ENCODE measurements around the gene ENOSF1. TPM values are rescaled to one million over a fixed set of nuclear protein-coding genes. Genes with fewer than 3 reads are reported as not detected.

The ENOSF1 gene
- total RNA-seq, 1 experiment from 2014 or later = 88.5 TPM

DNA sequence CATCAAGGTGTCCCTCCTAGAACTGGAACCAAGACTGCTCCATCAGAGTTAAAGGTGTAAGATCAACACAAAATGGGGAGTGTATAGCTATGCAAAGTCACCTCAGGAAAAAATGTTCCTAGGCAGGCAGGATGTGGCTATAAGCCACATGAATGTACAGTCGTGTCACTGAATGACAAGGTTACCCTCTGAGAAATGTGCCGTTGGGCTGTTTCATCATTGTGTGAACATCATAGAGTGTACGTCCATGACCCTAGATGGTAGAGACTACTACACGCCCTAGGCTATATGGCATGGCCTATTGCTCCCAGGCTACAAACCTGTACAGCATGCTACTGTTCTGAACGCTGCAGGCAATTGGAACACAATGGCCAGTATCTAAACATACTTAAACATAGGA, 30.4 kb downstream of the ENOSF1 start:
- no peaks in the 10 kb centered on the region for H3K4me1 Mint-ChIP-seq (ENCODE audit: low read depth, unreplicated experiment)
- H3K4me3 Mint-ChIP-seq (ENCODE audit: low read depth, unreplicated experiment) = no peak overlapping the region
- no peak for DNase-seq
- intact Hi-C loops (cut with micrococcal nuclease; ENCODE audit: unreplicated experiment) = no loop called here
- peaks cover 64% of the 10 kb centered on the region for H3K36me3 Mint-ChIP-seq (ENCODE audit: insufficient read depth, unreplicated experiment)
- TF ChIP-seq, protein P1, sequence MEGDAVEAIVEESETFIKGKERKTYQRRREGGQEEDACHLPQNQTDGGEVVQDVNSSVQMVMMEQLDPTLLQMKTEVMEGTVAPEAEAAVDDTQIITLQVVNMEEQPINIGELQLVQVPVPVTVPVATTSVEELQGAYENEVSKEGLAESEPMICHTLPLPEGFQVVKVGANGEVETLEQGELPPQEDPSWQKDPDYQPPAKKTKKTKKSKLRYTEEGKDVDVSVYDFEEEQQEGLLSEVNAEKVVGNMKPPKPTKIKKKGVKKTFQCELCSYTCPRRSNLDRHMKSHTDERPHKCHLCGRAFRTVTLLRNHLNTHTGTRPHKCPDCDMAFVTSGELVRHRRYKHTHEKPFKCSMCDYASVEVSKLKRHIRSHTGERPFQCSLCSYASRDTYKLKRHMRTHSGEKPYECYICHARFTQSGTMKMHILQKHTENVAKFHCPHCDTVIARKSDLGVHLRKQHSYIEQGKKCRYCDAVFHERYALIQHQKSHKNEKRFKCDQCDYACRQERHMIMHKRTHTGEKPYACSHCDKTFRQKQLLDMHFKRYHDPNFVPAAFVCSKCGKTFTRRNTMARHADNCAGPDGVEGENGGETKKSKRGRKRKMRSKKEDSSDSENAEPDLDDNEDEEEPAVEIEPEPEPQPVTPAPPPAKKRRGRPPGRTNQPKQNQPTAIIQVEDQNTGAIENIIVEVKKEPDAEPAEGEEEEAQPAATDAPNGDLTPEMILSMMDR (IDR thresholded peaks at IDR 0.05; ENCODE audit: unreplicated experiment) = no peak
- no peaks in the 10 kb centered on the region for H3K27me3 Mint-ChIP-seq (ENCODE audit: unreplicated experiment)
- no peak overlapping the region for H3K27ac Mint-ChIP-seq (ENCODE audit: unreplicated experiment)
- BruUV-seq (replicated peaks) = no TSS peak
- no peaks in the 10 kb centered on the region for H3K9me3 Mint-ChIP-seq (ENCODE audit: low read depth, unreplicated experiment)
- CTCF ChIA-PET = interaction anchor here (0.5 kb wide), 1 partner anchor 18 kb away, joined by 6 read pairs; no protein-coding TSS in a partner anchor

DNA sequence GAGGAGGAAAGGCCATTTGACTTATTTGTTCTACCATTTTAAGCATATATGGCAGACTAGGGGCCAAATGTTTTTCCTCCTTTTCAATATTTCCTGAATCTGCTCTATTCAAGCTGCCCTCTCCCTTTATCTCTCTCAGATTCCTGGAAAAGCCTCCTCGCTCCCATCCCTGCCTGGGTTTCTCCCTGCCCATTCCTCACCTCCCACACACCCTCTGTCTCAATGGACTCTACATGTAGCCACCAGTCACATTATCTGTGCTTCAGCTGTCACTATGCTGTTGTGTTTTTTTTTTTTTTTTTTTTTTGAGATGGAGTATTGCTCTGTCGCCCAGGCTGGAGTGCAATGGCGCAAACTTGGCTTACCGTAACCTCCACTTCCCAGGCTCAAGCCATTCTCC, 32.0 kb downstream of the ENOSF1 start:
- Mint-ChIP-seq H3K4me3 (ENCODE audit: low read depth, unreplicated experiment) (no peak overlapping the region), H3K27ac (ENCODE audit: unreplicated experiment) (no peak overlapping the region), H3K9me3 (ENCODE audit: low read depth, unreplicated experiment) (no peaks in the 10 kb centered on the region), H3K27me3 (ENCODE audit: unreplicated experiment) (no peaks in the 10 kb centered on the region), H3K4me1 (ENCODE audit: low read depth, unreplicated experiment) (no peaks in the 10 kb centered on the region), H3K36me3 (ENCODE audit: insufficient read depth, unreplicated experiment) (peaks cover 60% of the 10 kb centered on the region)
- CTCF ChIA-PET = interaction anchor here (0.7 kb wide), 1 partner anchor 45 kb away, joined by 12 read pairs; no protein-coding TSS in a partner anchor
- no TSS peak for BruUV-seq (replicated peaks)
- intact Hi-C loops (cut with micrococcal nuclease; ENCODE audit: unreplicated experiment) = no loop called here
- no peak for DNase-seq
- TF ChIP-seq, protein P1 (IDR thresholded peaks at IDR 0.05; ENCODE audit: unreplicated experiment) = no peak

DNA sequence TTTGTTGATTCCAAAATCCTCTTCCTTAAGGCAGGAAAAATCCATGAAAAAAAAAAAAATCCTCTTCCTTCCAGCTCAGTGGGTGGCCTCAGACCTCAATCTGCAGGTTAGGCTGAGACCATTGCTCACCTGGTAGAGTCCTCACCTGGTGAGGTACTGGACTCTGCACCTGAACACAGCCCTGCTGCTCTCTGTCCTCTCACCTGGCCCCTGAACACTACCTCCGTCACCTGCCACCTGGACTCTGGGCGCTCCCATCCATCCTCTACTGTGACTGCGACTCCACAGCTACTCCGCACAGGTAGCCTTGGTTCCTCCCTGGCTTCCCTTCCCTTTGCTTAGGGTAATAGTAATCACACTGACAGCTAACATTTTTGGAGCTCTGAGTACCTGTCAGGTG, 32.9 kb downstream of the ENOSF1 start:
- CTCF ChIA-PET = interaction anchor here (1.6 kb wide), 1 partner anchor 12 kb away, joined by 3 read pairs; no protein-coding TSS in a partner anchor
- Mint-ChIP-seq H3K27me3 (ENCODE audit: unreplicated experiment) (no peaks in the 10 kb centered on the region), H3K4me1 (ENCODE audit: low read depth, unreplicated experiment) (no peaks in the 10 kb centered on the region), H3K9me3 (ENCODE audit: low read depth, unreplicated experiment) (no peaks in the 10 kb centered on the region), H3K36me3 (ENCODE audit: insufficient read depth, unreplicated experiment) (peaks cover 62% of the 10 kb centered on the region), H3K27ac (ENCODE audit: unreplicated experiment) (no peak overlapping the region), H3K4me3 (ENCODE audit: low read depth, unreplicated experiment) (no peak overlapping the region)
- TF ChIP-seq, protein P1 (IDR thresholded peaks at IDR 0.05; ENCODE audit: unreplicated experiment) = no peak
- intact Hi-C loops (cut with micrococcal nuclease; ENCODE audit: unreplicated experiment) = no loop called here
- no peak for DNase-seq
- BruUV-seq (replicated peaks) = no TSS peak

DNA sequence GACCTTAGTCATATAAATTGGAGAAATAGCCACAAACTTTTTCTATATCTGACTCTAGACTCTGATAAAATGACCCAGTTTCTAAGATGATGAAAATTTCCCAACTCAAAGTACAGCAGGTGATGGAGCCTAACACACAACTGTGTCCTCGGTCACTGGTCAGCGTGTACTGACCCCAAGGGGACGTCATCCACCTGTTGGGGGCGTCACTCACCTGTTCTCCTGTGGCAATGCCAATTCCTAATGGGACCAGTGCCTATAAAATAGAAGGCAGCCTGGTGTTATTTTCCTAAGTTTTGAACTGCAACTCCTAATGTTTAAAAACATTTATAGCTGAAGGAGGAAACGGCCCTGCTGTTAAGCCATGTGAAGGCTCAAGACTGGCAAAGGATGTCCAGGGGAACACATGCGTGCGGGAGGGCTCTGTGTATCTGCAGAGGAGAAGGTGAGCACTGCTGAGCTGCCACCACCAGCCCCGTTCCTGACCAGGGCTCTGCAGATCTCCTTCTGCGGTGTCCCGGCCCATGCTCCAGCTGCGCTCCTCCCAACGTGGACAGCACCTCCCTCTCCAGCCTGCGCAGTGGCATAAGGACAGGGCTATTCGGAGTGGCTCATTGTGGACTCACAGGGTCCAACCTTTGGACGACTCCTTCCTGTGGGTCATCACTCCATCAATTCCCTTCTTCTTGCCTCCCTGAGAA, 33.8 kb downstream of the ENOSF1 start:
- intact Hi-C loops (cut with micrococcal nuclease; ENCODE audit: unreplicated experiment) = no loop called here
- CTCF ChIA-PET = interaction anchor here (0.8 to 1.6 kb wide), 2 partner anchors 13 to 19 kb away, joined by 3 read pairs; no protein-coding TSS in a partner anchor
- DNase-seq = no peak
- Mint-ChIP-seq H3K27me3 (ENCODE audit: unreplicated experiment) (no peaks in the 10 kb centered on the region), H3K4me3 (ENCODE audit: low read depth, unreplicated experiment) (no peak overlapping the region), H3K36me3 (ENCODE audit: insufficient read depth, unreplicated experiment) (peaks cover 55% of the 10 kb centered on the region), H3K9me3 (ENCODE audit: low read depth, unreplicated experiment) (no peaks in the 10 kb centered on the region), H3K27ac (ENCODE audit: unreplicated experiment) (no peak overlapping the region), H3K4me1 (ENCODE audit: low read depth, unreplicated experiment) (no peaks in the 10 kb centered on the region)
- TF ChIP-seq, protein P1 (IDR thresholded peaks at IDR 0.05; ENCODE audit: unreplicated experiment) = no peak
- no TSS peak for BruUV-seq (replicated peaks)
